Measurements from ENCODE around the gene SLBP.
A peak's percentile ranks its signal among the peaks of the same experiment; 100 is the strongest.
"Not testable (repeated sequence)": the region's sequence is repeated elsewhere in the genome, so short reads cannot be mapped to it uniquely, and the experiment has no call there.

Gene SLBP

GRCh38 chr4:1708581-1708980, 3.5 kb downstream of the SLBP start:
- no peak for DNase-seq

GRCh38 chr4:1706358-1706757, 5.8 kb downstream of the SLBP start:
- no peak for DNase-seq

- DNase-seq = no peak
Measured at GRCh38 chr4:1705732-1706131, 6.4 kb downstream of the SLBP start.

GRCh38 chr4:1703867-1704266, 8.3 kb downstream of the SLBP start:
- DNase-seq = no peak

- DNase-seq = not testable (repeated sequence)
Measured at GRCh38 chr4:1701671-1702070, 10.4 kb downstream of the SLBP start.

GRCh38 chr4:1695913-1696312, 16.2 kb downstream of the SLBP start:
- no peak for DNase-seq

GRCh38 chr4:1693131-1693896, 18.8 kb downstream of the SLBP start:
- peak; percentile 55 to 85 (median 64) for DNase-seq

- no peak for DNase-seq
Measured at GRCh38 chr4:1691737-1692373, 20.3 kb downstream of the SLBP start.

- no peak for DNase-seq
Measured at GRCh38 chr4:1690698-1691097, 21.4 kb downstream of the SLBP start.

GRCh38 chr4:1686440-1687036, 25.6 kb downstream of the SLBP start:
- DNase-seq = no peak

- DNase-seq = no peak
Measured at GRCh38 chr4:1685235-1686150, 26.6 kb downstream of the SLBP start.

GRCh38 chr4:1684506-1685234, 27.4 kb downstream of the SLBP start:
- DNase-seq = peak in 2 of 5 experiments; percentile 92 to 95

GRCh38 chr4:1683736-1684505, 28.2 kb downstream of the SLBP start, which contains the start of gene FAM53A:
FAM53A (minus strand) TSS chr4:1684313; CDS start chr4:1668741, 15,572 bp downstream.
- peak in 3 of 5 experiments; percentile 85 to 93 (median 89) for DNase-seq

- DNase-seq = peak in 1 of 5 experiments; percentile 24
Measured at GRCh38 chr4:1683261-1683735, 28.8 kb downstream of the SLBP start.

- no peak for DNase-seq
Measured at GRCh38 chr4:1682860-1683259, 29.3 kb downstream of the SLBP start.

GRCh38 chr4:1678244-1678643, 33.9 kb downstream of the SLBP start:
- no peak for DNase-seq

GRCh38 chr4:1676605-1677525, 35.3 kb downstream of the SLBP start:
- DNase-seq = no peak

GRCh38 chr4:1675802-1676137, 36.3 kb downstream of the SLBP start:
- DNase-seq = no peak

GRCh38 chr4:1675136-1675801, 36.9 kb downstream of the SLBP start:
- DNase-seq = no peak

Measured in T-helper 2 cell (primary cell).